Motor neuron (in vitro differentiated cells): ENCODE data around the gene WNT16. TPM values are rescaled to one million over a fixed set of nuclear protein-coding genes. Genes with fewer than 3 reads are reported as not detected.
"Not testable (repeated sequence)": the region's sequence is repeated elsewhere in the genome, so short reads cannot be mapped to it uniquely, and the experiment has no call there.

ENCODE experiments used
- ATAC-seq, 8 experiments: fragments of 200-7000 bp; cut with Tn5 transposase; replicated peaks in 6 of 8; 2 replicates each; pipeline ENCODE4 v1.8.0; 2021; ENCODE audit warnings: mild to moderate bottlenecking in 8 of 8, moderate library complexity in 8 of 8
- H3K27ac ChIP-seq, 2 donors: fragments of 250-450 bp; sonication (Bioruptor Pico); 2 replicates each; pipeline ENCODE4 v1.9.0; 2021; ENCODE audit warnings: antibody characterized with exemption in 2 of 2, mild to moderate bottlenecking in 2 of 2, moderate library complexity in 1 of 2
- H3K4me1 ChIP-seq, 2 donors: fragments of 250-450 bp; sonication (Bioruptor Pico); replicated peaks in 1 of 2; 2 replicates each; pipeline ENCODE4 v1.6.1; 2021; ENCODE audit warnings: antibody characterized with exemption in 2 of 2, mild to moderate bottlenecking in 2 of 2, moderate library complexity in 1 of 2
- H3K4me3 ChIP-seq, 5 donors: fragments of 250-450 bp; sonication (Bioruptor Pico); 2 replicates each; pipeline ENCODE4 v1.9.0; 2021; ENCODE audit warnings: antibody characterized with exemption in 5 of 5, mild to moderate bottlenecking in 5 of 5, moderate library complexity in 4 of 5
- WGBS, 10 experiments: fragments of 450-650 bp; shearing (Covaris generic); methylation state at CpG; one replicate each; pipeline ENCODE4 v1.0.0; 2022; 5-methylcytosine and 5-hydroxymethylcytosine counted together
- in situ Hi-C, 9 experiments: fragments of 400-800 bp; cut with MboI; loops; one replicate each; pipeline ENCODE4 v1.15.0; 2021; ENCODE audit warnings: low sequenced_read_pairs in 9 of 9, low pct_unique_long_range_greater_than_20kb in 2 of 9; ENCODE audit not compliant: unreplicated experiment in 9 of 9
- total RNA-seq, 8 experiments: library from RNA; unstranded; fragments of 300-600 nt; gene quantifications; 2 replicates each; pipeline versions ENCODE4 v1.2.3 to v1.2.4, GENCODE V29; 2022

WNT16 gene
- 1 to 10 TPM in 1 of 8 experiments, under 1 TPM in 7; 0.17 to 3.2 (median 0.25) TPM for total RNA-seq

GRCh38 chr7:121328508-121329190, at the start of gene WNT16:
TSS of gene WNT16 (plus strand) at chr7:121329000. CDS start at chr7:121329293, 293 bp downstream.
- H3K27ac ChIP-seq = no peak within 1 kb of the TSS
- H3K4me3 ChIP-seq = peak within 1 kb of the TSS; percentile 14 to 42 (median 31)
- 25 to 100% (median 83%) methylated on average over 1 to 8 of the region's 27 CpGs; no CpG with 5 or more reads in 3 of the 10 experiments for WGBS, 10 experiments
- H3K4me1 ChIP-seq = peaks cover 0 to 6% of the 10 kb centered on the region in 2 donors
- peak in 6 of 8 experiments; percentile 14 to 80 (median 66) for ATAC-seq
- in situ Hi-C loops = loop anchor here in 2 of 9 experiments (25.0 kb wide), 2 partner anchors 191 to 341 kb away; partner anchors contain the start of gene CPED1 (in 1 of the 2)

- 73 to 100% (median 83%) methylated on average over 1 to 2 of the region's 2 CpGs; no CpG with 5 or more reads in 4 of the 10 experiments for WGBS, 10 experiments
- in situ Hi-C loops = no loop called here
- ATAC-seq = no peak
- no peaks in the 10 kb centered on the region for H3K4me1 ChIP-seq
- no peak overlapping the region for H3K27ac ChIP-seq
- H3K4me3 ChIP-seq = no peak overlapping the region
Measured at GRCh38 chr7:121279060-121279620, 49.7 kb upstream of the WNT16 start.

- 60 to 92% (median 80%) methylated on average over 2 to 4 of the region's 4 CpGs; no CpG with 5 or more reads in 2 of the 10 experiments for WGBS, 10 experiments
- Histone ChIP-seq H3K27ac (no peak overlapping the region), H3K4me1 (no peaks in the 10 kb centered on the region), H3K4me3 (no peak overlapping the region)
- in situ Hi-C loops = no loop called here
- ATAC-seq = no peak
Measured at GRCh38 chr7:121279822-121280221, 49.0 kb upstream of the WNT16 start.

GRCh38 chr7:121280656-121281055, 48.1 kb upstream of the WNT16 start:
- H3K4me1 ChIP-seq = no peaks in the 10 kb centered on the region
- H3K4me3 ChIP-seq = no peak overlapping the region
- in situ Hi-C loops = no loop called here
- H3K27ac ChIP-seq = no peak overlapping the region
- WGBS, 10 experiments = 20 to 100% (median 87%) methylated on average over 1 of the region's 1 CpG; no CpG with 5 or more reads in 2 of the 10 experiments
- ATAC-seq = no peak

GRCh38 chr7:121282129-121282528, 46.7 kb upstream of the WNT16 start:
- WGBS, 10 experiments = 47 to 100% (median 68%) methylated on average over 2 to 3 of the region's 3 CpGs; no CpG with 5 or more reads in 1 of the 10 experiments
- in situ Hi-C loops = no loop called here
- Histone ChIP-seq H3K27ac (no peak overlapping the region), H3K4me3 (no peak overlapping the region), H3K4me1 (no peaks in the 10 kb centered on the region)
- ATAC-seq = no peak

GRCh38 chr7:121285066-121285667, 43.6 kb upstream of the WNT16 start:
- 80 to 100% (median 100%) methylated on average over 1 of the region's 1 CpG; no CpG with 5 or more reads in 6 of the 10 experiments for WGBS, 10 experiments
- no peaks in the 10 kb centered on the region for H3K4me1 ChIP-seq
- no peak for ATAC-seq
- H3K4me3 ChIP-seq = no peak overlapping the region
- in situ Hi-C loops = no loop called here
- no peak overlapping the region for H3K27ac ChIP-seq

- Histone ChIP-seq H3K4me3 (no peak overlapping the region), H3K4me1 (no peaks in the 10 kb centered on the region), H3K27ac (no peak overlapping the region)
- in situ Hi-C loops = no loop called here
- ATAC-seq = no peak
- 80 to 100% (median 92%) methylated on average over 1 to 2 of the region's 2 CpGs; no CpG with 5 or more reads in 5 of the 10 experiments for WGBS, 10 experiments
Measured at GRCh38 chr7:121286186-121286585, 42.6 kb upstream of the WNT16 start.

- 11 to 100% (median 92%) methylated on average over 1 to 4 of the region's 6 CpGs for WGBS, 10 experiments
- H3K4me3 ChIP-seq = no peak overlapping the region
- in situ Hi-C loops = no loop called here
- ATAC-seq = peak in 2 of 8 experiments; percentile 55 to 82
- H3K4me1 ChIP-seq = no peaks in the 10 kb centered on the region
- H3K27ac ChIP-seq = no peak overlapping the region
Measured at GRCh38 chr7:121286742-121287734, 41.8 kb upstream of the WNT16 start.

GRCh38 chr7:121288894-121289293, 39.9 kb upstream of the WNT16 start:
- ATAC-seq = no peak
- Histone ChIP-seq H3K4me1 (no peaks in the 10 kb centered on the region), H3K27ac (no peak overlapping the region), H3K4me3 (no peak overlapping the region)
- in situ Hi-C loops = no loop called here

GRCh38 chr7:121289930-121290329, 38.9 kb upstream of the WNT16 start:
- H3K27ac ChIP-seq, H3K4me1 ChIP-seq, in situ Hi-C loops, H3K4me3 ChIP-seq, ATAC-seq: not testable (repeated sequence)
- WGBS, 10 experiments = 78 to 100% (median 89%) methylated on average over 1 to 4 of the region's 5 CpGs; no CpG with 5 or more reads in 4 of the 10 experiments

- Histone ChIP-seq H3K4me1 (no peaks in the 10 kb centered on the region), H3K27ac (no peak overlapping the region), H3K4me3 (no peak overlapping the region)
- no peak for ATAC-seq
- in situ Hi-C loops = no loop called here
- WGBS, 10 experiments = 50 to 100% (median 86%) methylated on average over 1 to 2 of the region's 2 CpGs; no CpG with 5 or more reads in 1 of the 10 experiments
Measured at GRCh38 chr7:121294448-121294992, 34.3 kb upstream of the WNT16 start.

- no peak overlapping the region for H3K4me3 ChIP-seq
- H3K4me1 ChIP-seq = no peaks in the 10 kb centered on the region
- 70 to 100% (median 91%) methylated on average over 2 of the region's 2 CpGs; no CpG with 5 or more reads in 2 of the 10 experiments for WGBS, 10 experiments
- in situ Hi-C loops = no loop called here
- ATAC-seq = no peak
- H3K27ac ChIP-seq = no peak overlapping the region
Measured at GRCh38 chr7:121297843-121298242, 31.0 kb upstream of the WNT16 start.
